ENCODE results near the gene FNDC3B. TPM values are rescaled to one million over a fixed set of nuclear protein-coding genes. Genes with fewer than 3 reads are reported as not detected.
A peak's percentile ranks its signal among the peaks of the same experiment; 100 is the strongest.

Gene FNDC3B
- total RNA-seq, 2 donors from 2014 or later = 27.0 to 41.6 TPM

DNA sequence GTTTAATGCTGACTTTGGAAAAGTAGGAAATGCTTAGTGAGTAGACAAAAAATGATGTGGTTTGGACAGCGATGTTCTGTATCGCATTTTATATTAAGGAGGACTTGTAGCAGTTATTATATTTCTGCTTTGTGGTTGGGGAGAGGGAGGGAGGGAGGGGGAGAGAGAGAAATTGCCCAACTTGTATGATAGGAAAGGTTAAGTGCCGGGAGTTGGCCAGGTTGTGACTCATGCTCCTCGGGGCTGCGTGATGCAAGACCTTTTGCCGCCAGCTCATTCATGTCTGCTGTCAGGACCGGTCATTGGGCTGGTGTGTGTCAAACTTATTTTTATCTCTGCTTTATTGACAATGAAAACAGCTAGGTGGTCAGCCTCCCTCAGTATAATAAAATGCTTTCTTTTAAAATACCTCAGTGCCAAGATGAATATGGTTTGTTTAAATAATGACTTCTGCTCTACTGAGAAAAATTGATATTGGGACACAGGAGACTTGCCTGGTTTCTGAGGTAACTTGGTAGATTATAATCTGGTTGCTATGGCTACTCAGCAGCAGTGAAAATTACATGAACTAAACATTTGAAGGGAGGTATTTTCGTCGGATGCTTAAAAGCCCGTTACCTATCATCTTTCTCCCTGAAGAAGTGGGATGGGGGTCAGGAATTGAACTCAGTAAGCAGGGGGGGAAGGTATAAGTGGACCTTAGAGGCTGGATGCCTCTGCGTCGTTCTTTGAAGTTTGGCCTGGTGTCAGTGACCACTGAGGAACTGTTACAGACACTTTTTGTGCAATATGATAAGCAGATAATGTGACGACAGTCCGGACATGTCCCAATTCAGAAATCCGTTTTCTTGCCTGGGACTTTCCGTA lies 90.7 kb downstream of the FNDC3B start:
- DNase-seq (peak; percentile 36 to 63 (median 53)), ATAC-seq (peak; percentile 77)
- H3K4me1 Mint-ChIP-seq = peaks cover 42% of the 10 kb centered on the region

DNA sequence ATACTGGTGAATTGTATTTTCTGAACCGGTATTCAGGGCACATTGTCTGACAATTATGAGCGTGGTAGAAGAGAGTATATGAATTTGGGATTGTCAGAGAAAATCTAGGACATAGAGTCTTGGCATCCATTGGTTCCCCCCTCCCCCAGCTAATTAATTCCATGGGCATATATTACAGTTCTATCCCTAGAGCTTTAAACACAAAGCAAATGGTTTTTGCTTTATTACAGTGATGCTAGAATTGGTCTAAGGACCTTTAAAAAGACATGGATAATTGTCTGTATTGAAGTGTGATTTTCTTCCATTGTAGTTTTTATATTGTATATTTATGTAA lies 91.3 kb downstream of the FNDC3B start:
- no peaks in the 10 kb centered on the region for H3K9me3 ChIP-seq (ENCODE audit: control insufficient read depth, low read length, poor library complexity, severe bottlenecking)
- H3K27ac Mint-ChIP-seq = peak overlapping the region; percentile 98
- ATAC-seq (no peak), DNase-seq (no peak)
- peaks cover 44% of the 10 kb centered on the region for H3K4me1 Mint-ChIP-seq
- no peaks in the 10 kb centered on the region for H3K36me3 Mint-ChIP-seq (ENCODE audit: low read depth)
- H3K4me3 Mint-ChIP-seq = peak overlapping the region; percentile 74
- H3K27me3 Mint-ChIP-seq = no peaks in the 10 kb centered on the region

More for the DNA sequence above, 90.7 kb downstream of the FNDC3B start:
- Mint-ChIP-seq H3K27ac (peak overlapping the region; percentile 98), H3K27me3 (no peaks in the 10 kb centered on the region), H3K36me3 (ENCODE audit: low read depth) (no peaks in the 10 kb centered on the region), H3K4me3 (peak overlapping the region; percentile 74)
- no peaks in the 10 kb centered on the region for H3K9me3 ChIP-seq (ENCODE audit: control insufficient read depth, low read length, poor library complexity, severe bottlenecking)

DNA sequence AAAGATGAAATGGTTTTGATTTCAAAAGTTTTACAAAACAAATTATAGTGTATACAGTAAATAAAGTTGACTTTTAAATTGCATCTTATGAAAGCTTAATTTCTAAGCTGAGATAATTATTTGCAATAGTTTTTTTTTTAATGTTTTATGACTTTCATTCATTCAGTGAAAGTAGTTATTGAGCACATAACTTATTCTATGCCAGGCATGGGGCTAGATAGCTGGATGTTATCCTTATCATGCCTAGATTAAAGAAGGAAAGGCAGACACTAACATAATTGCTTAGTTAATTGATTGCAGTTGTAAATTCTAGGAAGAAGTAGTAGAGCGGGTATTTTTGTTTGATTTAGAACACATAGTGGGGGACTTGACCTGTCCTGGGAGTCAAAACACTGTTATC lies 92.4 kb downstream of the FNDC3B start:
- H3K27ac Mint-ChIP-seq = peak overlapping the region; percentile 98
- peaks cover 46% of the 10 kb centered on the region for H3K4me1 Mint-ChIP-seq
- H3K9me3 ChIP-seq (ENCODE audit: control insufficient read depth, low read length, poor library complexity, severe bottlenecking) = no peaks in the 10 kb centered on the region
- DNase-seq (no peak), ATAC-seq (no peak)
- no peaks in the 10 kb centered on the region for H3K27me3 Mint-ChIP-seq
- H3K36me3 Mint-ChIP-seq (ENCODE audit: low read depth) = peaks cover 2% of the 10 kb centered on the region
- H3K4me3 Mint-ChIP-seq = no peak overlapping the region

DNA sequence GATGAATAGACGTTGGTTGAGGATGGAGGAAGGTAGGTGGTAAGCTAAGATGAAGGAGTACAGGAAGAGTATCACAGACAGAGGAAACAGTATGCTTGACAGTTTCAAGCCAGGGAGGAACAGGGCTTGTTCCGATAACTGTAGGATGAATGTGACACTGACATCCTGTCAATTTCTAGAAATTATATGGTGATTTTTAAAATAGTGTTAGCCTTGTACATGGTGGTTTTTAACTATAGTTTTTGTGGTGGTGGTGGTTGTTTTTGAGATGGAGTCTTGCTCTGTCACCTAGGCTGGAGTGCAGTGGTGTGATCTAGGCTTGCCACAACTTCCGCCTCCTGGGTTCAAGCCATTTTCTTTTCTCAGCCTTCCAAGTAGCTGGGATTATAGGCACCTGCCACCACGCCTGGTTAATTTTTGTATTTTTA lies 92.8 kb downstream of the FNDC3B start:
- DNase-seq (no peak), ATAC-seq (peak; percentile 22)
- H3K4me3 Mint-ChIP-seq = no peak overlapping the region
- H3K27ac Mint-ChIP-seq = peak overlapping the region; percentile 98
- H3K27me3 Mint-ChIP-seq = no peaks in the 10 kb centered on the region
- no peaks in the 10 kb centered on the region for H3K9me3 ChIP-seq (ENCODE audit: control insufficient read depth, low read length, poor library complexity, severe bottlenecking)
- H3K36me3 Mint-ChIP-seq (ENCODE audit: low read depth) = peaks cover 2% of the 10 kb centered on the region
- peaks cover 42% of the 10 kb centered on the region for H3K4me1 Mint-ChIP-seq

DNA sequence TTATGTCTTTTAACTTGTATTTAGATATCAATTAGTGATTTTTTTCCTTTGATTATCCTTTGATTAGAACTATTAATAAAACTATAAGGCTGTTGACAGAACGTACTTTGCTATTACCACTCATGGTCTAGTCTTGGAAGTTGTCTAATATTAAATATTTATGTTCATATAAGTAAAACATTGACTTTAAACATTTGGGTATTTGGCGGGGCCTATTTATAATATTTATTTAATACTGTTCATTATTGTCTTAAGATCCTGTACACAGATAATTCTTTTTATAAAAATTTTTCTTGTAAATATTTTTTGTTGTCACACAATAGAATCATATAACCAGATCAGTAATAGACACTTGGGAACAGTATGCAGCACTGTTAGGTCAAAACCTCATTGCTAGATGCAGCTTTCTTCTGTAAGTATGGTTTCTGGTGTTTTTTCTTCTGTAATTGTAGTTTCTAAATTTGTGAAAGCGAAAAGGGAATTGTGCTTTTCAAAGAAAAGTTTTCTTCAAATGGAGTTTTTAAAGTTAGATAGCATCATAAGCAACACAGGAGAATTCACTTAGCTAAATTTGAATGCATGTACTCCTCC lies 93.4 kb downstream of the FNDC3B start:
- Mint-ChIP-seq H3K36me3 (ENCODE audit: low read depth) (peaks cover 2% of the 10 kb centered on the region), H3K4me3 (no peak overlapping the region)

DNA sequence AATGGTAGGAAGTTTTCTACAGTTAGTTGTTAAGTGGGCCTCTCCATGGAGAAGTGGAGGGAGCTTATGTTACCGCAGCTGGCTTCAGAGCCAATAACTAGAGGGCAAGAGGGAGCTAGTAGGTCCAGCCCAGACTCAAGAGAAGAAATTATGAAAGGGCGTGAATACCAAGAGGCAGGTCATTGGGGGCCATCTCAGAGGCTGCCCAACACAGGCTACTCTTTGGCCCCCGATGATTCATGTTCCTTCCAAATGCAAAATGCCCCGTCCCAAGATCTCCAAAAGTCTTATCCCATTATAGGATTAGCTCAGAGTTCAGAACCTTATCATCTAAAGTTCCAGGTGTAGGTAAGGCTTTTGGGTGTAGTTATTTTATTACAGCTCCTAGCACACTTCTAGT lies 94.5 kb downstream of the FNDC3B start:
- H3K36me3 Mint-ChIP-seq (ENCODE audit: low read depth) = peaks cover 2% of the 10 kb centered on the region
- H3K27ac Mint-ChIP-seq = peak overlapping the region; percentile 98
- H3K27me3 Mint-ChIP-seq = no peaks in the 10 kb centered on the region
- H3K9me3 ChIP-seq (ENCODE audit: control insufficient read depth, low read length, poor library complexity, severe bottlenecking) = no peaks in the 10 kb centered on the region
- H3K4me3 Mint-ChIP-seq = peak overlapping the region; percentile 67
- no peak for ATAC-seq
- H3K4me1 Mint-ChIP-seq = peaks cover 50% of the 10 kb centered on the region
- no peak for DNase-seq

More for the DNA sequence above, 93.4 kb downstream of the FNDC3B start:
- H3K27ac Mint-ChIP-seq = peak overlapping the region; percentile 98
- H3K9me3 ChIP-seq (ENCODE audit: control insufficient read depth, low read length, poor library complexity, severe bottlenecking) = no peaks in the 10 kb centered on the region
- peaks cover 43% of the 10 kb centered on the region for H3K4me1 Mint-ChIP-seq
- DNase-seq = no peak
- H3K27me3 Mint-ChIP-seq = no peaks in the 10 kb centered on the region
- ATAC-seq = no peak

DNA sequence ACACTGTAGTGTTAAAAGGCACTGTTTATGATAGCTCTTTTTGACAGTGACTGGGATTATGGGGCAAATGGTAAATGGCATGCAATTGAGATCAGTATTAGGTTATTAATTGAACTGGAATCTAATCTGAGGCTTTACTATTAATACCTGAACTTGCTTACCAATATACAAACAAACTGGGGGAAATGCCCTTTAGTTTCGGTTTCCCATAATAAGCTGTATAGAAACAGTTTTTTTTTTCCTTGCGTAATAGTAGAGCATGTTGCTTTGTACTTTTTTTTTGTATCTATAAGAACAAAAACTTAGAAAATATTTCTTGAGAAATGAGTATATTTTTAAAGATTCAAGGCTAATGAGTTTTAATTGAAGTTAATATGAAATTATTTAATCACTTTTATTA lies 95.0 kb downstream of the FNDC3B start:
- Mint-ChIP-seq H3K27ac (peak overlapping the region; percentile 98), H3K4me3 (peak overlapping the region; percentile 67), H3K27me3 (no peaks in the 10 kb centered on the region), H3K36me3 (ENCODE audit: low read depth) (peaks cover 2% of the 10 kb centered on the region), H3K4me1 (peaks cover 51% of the 10 kb centered on the region)
- ATAC-seq = no peak
- DNase-seq = no peak
- no peaks in the 10 kb centered on the region for H3K9me3 ChIP-seq (ENCODE audit: control insufficient read depth, low read length, poor library complexity, severe bottlenecking)

DNA sequence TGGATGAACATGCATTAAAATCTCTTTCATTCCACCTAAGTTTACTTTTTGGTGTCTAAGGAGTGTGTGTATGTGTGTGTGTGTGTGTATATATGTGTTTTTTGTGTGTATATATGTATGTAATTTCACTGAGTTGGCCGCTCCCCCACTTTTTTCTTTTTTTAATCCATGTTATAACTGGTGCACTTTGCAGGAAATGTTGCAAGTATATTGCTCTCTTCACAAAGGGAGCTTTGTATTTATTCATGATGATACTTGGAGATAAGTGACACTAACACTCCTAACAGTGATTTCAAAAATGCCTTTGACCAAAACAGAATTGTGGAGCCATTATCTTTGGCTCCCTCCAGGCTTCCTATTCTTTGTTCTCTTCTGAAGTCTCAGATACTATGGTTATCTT lies 95.8 kb downstream of the FNDC3B start:
- ATAC-seq = no peak
- no peak for DNase-seq
- peak overlapping the region; percentile 98 for H3K27ac Mint-ChIP-seq
- no peak overlapping the region for H3K4me3 Mint-ChIP-seq
- peaks cover 44% of the 10 kb centered on the region for H3K4me1 Mint-ChIP-seq
- H3K27me3 Mint-ChIP-seq = no peaks in the 10 kb centered on the region
- no peaks in the 10 kb centered on the region for H3K9me3 ChIP-seq (ENCODE audit: control insufficient read depth, low read length, poor library complexity, severe bottlenecking)
- H3K36me3 Mint-ChIP-seq (ENCODE audit: low read depth) = peaks cover 2% of the 10 kb centered on the region

DNA sequence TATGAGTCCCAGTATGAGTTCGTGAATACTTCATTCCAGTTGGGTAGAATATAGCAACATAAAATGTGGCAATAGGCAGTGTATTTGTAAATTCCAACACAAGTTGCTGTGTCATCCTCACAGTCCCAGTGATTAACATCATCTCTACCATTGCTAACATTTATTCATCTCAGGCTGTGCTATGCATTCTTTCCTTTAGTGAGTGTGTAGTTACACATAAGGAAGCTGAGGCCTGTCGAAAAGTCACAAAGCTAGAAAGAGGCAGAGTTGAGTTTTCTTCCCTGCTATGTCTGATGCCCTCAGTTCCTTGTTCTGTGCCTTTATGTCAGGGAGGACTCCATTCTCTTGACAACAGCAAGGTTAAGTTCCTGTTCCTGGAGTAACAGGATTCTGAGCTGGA lies 96.4 kb downstream of the FNDC3B start:
- H3K36me3 Mint-ChIP-seq (ENCODE audit: low read depth) = peaks cover 2% of the 10 kb centered on the region
- peaks cover 39% of the 10 kb centered on the region for H3K4me1 Mint-ChIP-seq
- H3K27me3 Mint-ChIP-seq = no peaks in the 10 kb centered on the region
- ATAC-seq (no peak), DNase-seq (no peak)
- peak overlapping the region; percentile 98 for H3K27ac Mint-ChIP-seq
- no peak overlapping the region for H3K4me3 Mint-ChIP-seq
- no peaks in the 10 kb centered on the region for H3K9me3 ChIP-seq (ENCODE audit: control insufficient read depth, low read length, poor library complexity, severe bottlenecking)

DNA sequence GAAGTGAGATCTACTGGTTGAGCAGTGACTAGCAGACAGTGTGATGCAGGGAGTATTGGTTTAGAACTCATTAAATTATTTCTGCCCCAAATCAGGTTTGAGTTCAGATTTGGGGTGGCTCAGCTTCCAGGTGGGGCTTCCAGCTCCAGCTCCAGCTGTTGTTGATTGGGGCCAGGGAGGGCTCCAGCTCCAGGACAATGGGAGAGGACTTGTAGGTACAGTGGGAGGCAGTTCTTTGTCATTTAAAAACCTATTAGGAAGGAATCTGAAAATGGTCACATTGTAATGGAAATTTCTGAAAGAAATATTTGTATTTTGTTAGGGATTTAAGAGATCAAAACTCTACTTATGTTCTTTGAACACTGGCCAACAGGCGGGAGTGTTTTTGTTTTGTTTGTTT lies 97.0 kb downstream of the FNDC3B start:
- no peaks in the 10 kb centered on the region for H3K27me3 Mint-ChIP-seq
- DNase-seq (no peak), ATAC-seq (no peak)
- peak overlapping the region; percentile 98 for H3K27ac Mint-ChIP-seq
- no peak overlapping the region for H3K4me3 Mint-ChIP-seq
- H3K9me3 ChIP-seq (ENCODE audit: control insufficient read depth, low read length, poor library complexity, severe bottlenecking) = no peaks in the 10 kb centered on the region
- peaks cover 2% of the 10 kb centered on the region for H3K36me3 Mint-ChIP-seq (ENCODE audit: low read depth)
- H3K4me1 Mint-ChIP-seq = peaks cover 39% of the 10 kb centered on the region

DNA sequence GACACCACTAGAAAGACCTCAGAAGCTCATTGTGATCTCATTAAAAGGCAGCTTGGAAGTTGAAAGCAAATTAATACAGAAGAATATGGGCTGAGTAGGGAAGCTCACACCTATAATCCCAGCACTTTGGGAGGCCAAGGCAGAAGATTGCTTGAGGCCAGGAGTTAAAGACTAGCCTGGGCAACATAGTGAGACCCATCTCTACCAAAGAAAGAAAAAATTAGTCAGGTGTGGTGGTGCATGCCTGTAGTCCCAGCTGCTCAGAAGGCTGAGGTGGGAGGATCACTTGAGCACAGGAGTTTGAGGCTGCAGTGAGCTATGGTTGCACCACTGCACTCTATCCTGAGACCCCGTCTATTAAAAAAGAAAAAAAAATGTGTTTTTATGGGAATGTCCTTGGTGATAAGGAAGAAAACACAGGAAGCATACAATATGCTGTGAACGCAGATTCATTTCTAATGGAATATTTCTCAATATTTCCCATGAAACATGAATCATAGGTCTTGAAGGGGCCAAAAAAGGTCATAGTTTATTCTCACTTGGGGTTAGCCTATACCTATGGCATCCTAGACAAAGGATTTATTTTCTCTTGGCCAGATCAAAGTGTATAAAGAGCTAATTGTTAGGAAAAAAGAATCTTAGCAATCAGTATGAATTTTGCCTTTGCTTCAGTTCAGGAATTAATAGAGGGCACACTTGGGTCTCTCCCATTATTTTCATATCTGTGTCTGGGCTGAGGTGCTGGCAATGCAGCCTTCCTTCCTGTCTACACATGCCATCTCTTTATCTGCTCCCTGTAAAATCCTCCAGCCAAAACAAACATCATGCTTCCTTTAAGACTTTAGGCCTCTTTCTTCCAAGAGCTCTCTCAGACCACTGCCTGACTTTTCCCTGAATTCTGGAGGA lies 98.2 kb downstream of the FNDC3B start:
- DNase-seq (no peak), ATAC-seq (no peak)
- Mint-ChIP-seq H3K4me1 (peaks cover 35% of the 10 kb centered on the region), H3K36me3 (ENCODE audit: low read depth) (peaks cover 2% of the 10 kb centered on the region), H3K27ac (peak overlapping the region; percentile 98), H3K27me3 (no peaks in the 10 kb centered on the region), H3K4me3 (peak overlapping the region; percentile 3)
- no peaks in the 10 kb centered on the region for H3K9me3 ChIP-seq (ENCODE audit: control insufficient read depth, low read length, poor library complexity, severe bottlenecking)

DNA sequence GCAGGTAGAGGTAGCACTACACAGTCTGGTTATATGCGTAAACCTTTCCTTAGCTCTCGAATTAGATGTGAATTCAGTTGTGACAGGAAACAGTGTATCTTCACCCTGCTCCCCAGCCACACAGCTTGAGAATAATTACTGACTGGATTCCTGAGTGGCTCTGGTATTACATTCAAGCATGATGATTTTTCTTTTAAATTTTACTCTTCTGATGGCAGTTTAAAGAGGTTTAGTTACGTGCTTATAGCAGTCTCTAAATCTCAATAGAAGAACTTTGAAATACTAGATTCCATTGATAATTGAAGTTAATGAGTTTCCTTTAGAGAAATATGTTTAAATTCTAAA lies 98.8 kb downstream of the FNDC3B start:
- peak overlapping the region; percentile 98 for H3K27ac Mint-ChIP-seq

More for the DNA sequence above, 98.8 kb downstream of the FNDC3B start:
- Mint-ChIP-seq H3K4me1 (peaks cover 35% of the 10 kb centered on the region), H3K27me3 (no peaks in the 10 kb centered on the region), H3K4me3 (peak overlapping the region; percentile 3), H3K36me3 (ENCODE audit: low read depth) (peaks cover 2% of the 10 kb centered on the region)
- H3K9me3 ChIP-seq (ENCODE audit: control insufficient read depth, low read length, poor library complexity, severe bottlenecking) = no peaks in the 10 kb centered on the region
- DNase-seq = no peak
- no peak for ATAC-seq
